ENCODE measurements around the gene ST7L. TPM values are rescaled to one million over a fixed set of nuclear protein-coding genes. Genes with fewer than 3 reads are reported as not detected.

Gene ST7L
- total and polyA plus RNA-seq, 2 of the 4 experiments (the other 2 are of a cell fraction) = 7.7 to 14.7 TPM

GRCh38 chr1:112514901-112515300, 104.0 kb downstream of the ST7L start:
- intact Hi-C loops (cut with micrococcal nuclease) (loop anchor here (5.0 kb wide), 1 partner anchor 192 kb away; the partner anchor contains the start of gene RHOC), dilution Hi-C loops (cut with HindIII; ENCODE audit: low sequenced_read_pairs, unreplicated experiment) (no loop called here), in situ Hi-C loops (cut with MboI; ENCODE audit: low sequenced_read_pairs) (no loop called here)
- Histone ChIP-seq H4K8ac (ENCODE audit: low read depth in 2 of 2, low read length in 2 of 2) (no peak overlapping the region), H2BK20ac (ENCODE audit: low read depth, low read length) (peak overlapping the region; percentile 41), H3K36me3 (ENCODE audit: control insufficient read depth, insufficient read depth, low read length) (peaks cover 5% of the 10 kb centered on the region; the same call in 1 of the 2 replicates), H3K27me3 (ENCODE audit: control insufficient read depth, insufficient read depth, low read length) (peaks cover 9% of the 10 kb centered on the region), H3K27ac (ENCODE audit: insufficient read depth, low read length) (peak overlapping the region; percentile 87; the same call in 1 of the 2 replicates), H3K9me1 (ENCODE audit: insufficient read depth, low read length) (peaks cover 23% of the 10 kb centered on the region), H4K91ac (ENCODE audit: insufficient read depth, low read depth, low read length) (peak overlapping the region; percentile 48; the same call in 1 of the 2 replicates), H3K9me3 (ENCODE audit: control insufficient read depth, insufficient read depth, low read length) (no peaks in the 10 kb centered on the region), H3K18ac (ENCODE audit: low read depth, low read length) (peak overlapping the region; percentile 86), H2BK15ac (ENCODE audit: low read depth, low read length) (peak overlapping the region; percentile 57; the same call in 1 of the 3 replicates), H2AK5ac (ENCODE audit: low read depth, low read length) (peak overlapping the region; percentile 61), H4K5ac (ENCODE audit: low read depth, low read length) (peak overlapping the region; percentile 69; the same call in 1 of the 2 replicates), H2BK5ac (ENCODE audit: low read depth, low read length, poor library complexity, severe bottlenecking) (peak overlapping the region; percentile 47), H3K14ac (replicated peaks; ENCODE audit: low read depth, low read length) (no peak overlapping the region; the same call in 1 of the 2 replicates), H2BK120ac (ENCODE audit: low read depth, low read length) (peak overlapping the region; percentile 30; the same call in 1 of the 2 replicates), H3K4me2 (ENCODE audit: low read depth, low read length) (no peak overlapping the region), H3K56ac (ENCODE audit: extremely low read depth, insufficient read depth, low read length) (no peak overlapping the region), H3K79me1 (ENCODE audit: low read depth in 1 of 2, low read length in 2 of 2) (no peaks in the 10 kb centered on the region), H3K4me1 (ENCODE audit: control insufficient read depth, insufficient read depth, low read length) (peaks cover 31% of the 10 kb centered on the region), H2AFZ (replicated peaks; ENCODE audit: low read length, poor library complexity) (no peak overlapping the region), H3K23ac (ENCODE audit: low read depth, low read length) (no peak overlapping the region), H3K4ac (ENCODE audit: low read depth, low read length) (0 out of 2 replicates have a peak overlapping the region, but pooled peaks have one; percentile 57), H4K20me1 (ENCODE audit: insufficient read depth, low read length) (peaks cover 17% of the 10 kb centered on the region), H2AK9ac (replicated peaks; ENCODE audit: low read depth, low read length, poor library complexity) (no peak overlapping the region), H3K4me3 (ENCODE audit: insufficient read depth, low read depth, low read length) (no peak overlapping the region), H3K9ac (ENCODE audit: low read depth, low read length) (no peak overlapping the region)
- no peak for DNase-seq
- BruUV-seq (replicated peaks) = no TSS peak
- ChIA-PET POLR2A (ENCODE audit: unreplicated experiment) (interaction anchor here (0.6 kb wide), 1 partner anchor 40 kb away, joined by 3 read pairs; no protein-coding TSS in a partner anchor), CTCF (interaction anchor here (1.7 kb wide), 1 partner anchor 13 kb away, joined by 7 read pairs; no protein-coding TSS in a partner anchor)
- no peak for ATAC-seq (ENCODE audit: low read depth)
- TF ChIP-seq USF2 (IDR thresholded peaks at IDR 0.05; ENCODE audit: low read depth, low read length) = no peak
- TF ChIP-seq SMC3 (IDR thresholded peaks at IDR 0.05; ENCODE audit: low read depth, low read length) = no peak
- no peak for TF ChIP-seq CEBPB (IDR thresholded peaks at IDR 0.05; ENCODE audit: low read depth, low read length)
- TF ChIP-seq NFE2L2 (IDR thresholded peaks at IDR 0.05; ENCODE audit: low read depth, low read length) = no peak
- no peak for TF ChIP-seq RCOR1 (IDR thresholded peaks at IDR 0.05; ENCODE audit: insufficient replicate concordance, low read length)
- TF ChIP-seq MAFK (IDR thresholded peaks at IDR 0.05; ENCODE audit: low read depth, low read length) = no peak
- TF ChIP-seq CHD1 (IDR thresholded peaks at IDR 0.05; ENCODE audit: low read depth, low read length) = no peak
- no peak for TF ChIP-seq POLR2A (IDR thresholded peaks at IDR 0.05; ENCODE audit: low read depth, low read length)
- 100% methylated on average over 8 of the region's 12 CpGs; no CpG with 5 or more reads in 1 of the 2 experiments for WGBS, 2 experiments (ENCODE audit: extremely low coverage in 2 of 2, insufficient read length in 1 of 2)

All from IMR-90 (cell line).